Natural killer cell (primary cell): Measurements from ENCODE around the gene PLA2G6. TPM values are rescaled to one million over a fixed set of nuclear protein-coding genes. Genes with fewer than 3 reads are reported as not detected.
A peak's percentile ranks its signal among the peaks of the same experiment; 100 is the strongest.

Experiments
- ATAC-seq, 3 donors: fragments of 150-1000 bp in 2 of 3; fragments of 200-7000 bp in 1 of 3; cut with Tn5 transposase; 1 replicate in 1 of 3; 2 replicates in 2 of 3; pipeline ENCODE4 v1.10.0; 2021; ENCODE audit warnings: mild to moderate bottlenecking in 2 of 3, moderate library complexity in 2 of 3
- DNase-seq, 2 donors: peaks; one replicate each; pipeline versions ENCODE4 v3.0.0 to v3.0.0-alpha.2; 2013 to 2021; ENCODE audit warnings: mixed read lengths in 1 of 2
- H3K27ac ChIP-seq: one replicate; pipeline ENCODE4 v1.5.1; 2013; ENCODE audit warnings: mild to moderate bottlenecking, low read length
- H3K27me3 ChIP-seq: one replicate; pipeline ENCODE4 v1.6.1; 2013; ENCODE audit warnings: low read length; ENCODE audit not compliant: control insufficient read depth, insufficient read depth
- H3K36me3 ChIP-seq: one replicate; pipeline ENCODE4 v1.6.1; 2013; ENCODE audit warnings: low read length; ENCODE audit not compliant: control insufficient read depth, insufficient read depth
- H3K4me1 ChIP-seq: one replicate; pipeline ENCODE4 v1.6.1; 2013; ENCODE audit warnings: low read length; ENCODE audit not compliant: control insufficient read depth, insufficient read depth
- H3K4me3 ChIP-seq: one replicate; pipeline ENCODE4 v1.5.1; 2013; ENCODE audit warnings: low read length
- H3K9me3 ChIP-seq: one replicate; pipeline ENCODE4 v1.6.1; 2013; ENCODE audit warnings: low read length; ENCODE audit not compliant: control insufficient read depth, insufficient read depth
- H3K27ac Mint-ChIP-seq, 2 donors: one replicate each; pipeline ENCODE4 v1.8.0; 2022; ENCODE audit warnings: mild to moderate bottlenecking in 2 of 2, mixed read lengths in 2 of 2, moderate library complexity in 1 of 2
- H3K27me3 Mint-ChIP-seq, 2 donors: one replicate each; pipeline ENCODE4 v1.8.0; 2022; ENCODE audit warnings: low read depth in 2 of 2, mixed read lengths in 2 of 2
- H3K36me3 Mint-ChIP-seq: one replicate; pipeline ENCODE4 v1.8.0; 2022; ENCODE audit warnings: mixed read lengths
- H3K4me1 Mint-ChIP-seq, 2 donors: one replicate each; pipeline ENCODE4 v1.8.0; 2022; ENCODE audit warnings: mixed read lengths in 2 of 2
- H3K4me3 Mint-ChIP-seq: one replicate; pipeline ENCODE4 v1.8.0; 2022; ENCODE audit warnings: mild to moderate bottlenecking, moderate library complexity, mixed read lengths
- H3K9me3 Mint-ChIP-seq, 2 donors: one replicate each; pipeline ENCODE4 v1.8.0; 2022; ENCODE audit warnings: mixed read lengths in 2 of 2
- CTCF ChIP-seq: fragments of 200-600 bp; IDR thresholded peaks from one replicate; pipeline ENCODE4 v1.8.0; 2022; ENCODE audit warnings: antibody characterized with exemption
- WGBS: methylation state at CpG from one replicate; pipeline ENCODE4 v1.1.7; 2013; ENCODE audit warnings: missing lambda C conversion rate; ENCODE audit not compliant: insufficient coverage; 5-methylcytosine and 5-hydroxymethylcytosine counted together
- intact Hi-C: fragments of 100-400 bp; cut with micrococcal nuclease; formaldehyde crosslinking; loops from one replicate; pipeline ENCODE4 v1.14.2; 2022
- total RNA-seq, 4 donors: library from RNA; stranded (reverse); fragments of 120-200 nt in 1 of 4; gene quantifications; one replicate each; pipeline versions ENCODE4 v1.2.3 to v1.2.4, GENCODE V29; 2013 to 2022

The PLA2G6 gene
- total RNA-seq, 3 donors from 2014 or later (not counting 1 experiment from before 2014, with no cell fraction given), result 137 to 167 (median 145) TPM

GRCh38 chr22:38203090-38203810 lies 21.6 kb upstream of the PLA2G6 start:
- Histone ChIP-seq H3K9me3 (no peaks in the 10 kb centered on the region), H3K36me3 (peaks cover under 1% of the 10 kb centered on the region), H3K4me3 (peak overlapping the region; percentile 57), H3K27ac (peak overlapping the region; percentile 99), H3K27me3 (no peaks in the 10 kb centered on the region), H3K4me1 (peaks cover 60% of the 10 kb centered on the region)
- ATAC-seq (peak in 1 of 3 donors; percentile 3), DNase-seq (peak in 1 of 2 donors; percentile 63)
- Mint-ChIP-seq H3K36me3 (no peaks in the 10 kb centered on the region), H3K27ac (peak overlapping the region; percentile 90 to 96), H3K9me3 (no peaks in the 10 kb centered on the region), H3K4me3 (peak overlapping the region; percentile 86), H3K4me1 (peaks cover 38 to 67% of the 10 kb centered on the region in 2 donors), H3K27me3 (no peaks in the 10 kb centered on the region)
- intact Hi-C loops, result loop anchor here (2.0 to 10.0 kb wide), 2 partner anchors 60 to 112 kb away; partner anchors contain the start of gene CSNK1E
- TF ChIP-seq CTCF, result no peak
- under 1% methylated on average over 13 of the region's 19 CpGs for WGBS

GRCh38 chr22:38202437-38203089 lies 20.9 kb upstream of the PLA2G6 start:
- Mint-ChIP-seq H3K36me3 (no peaks in the 10 kb centered on the region), H3K27ac (peak overlapping the region; percentile 90 to 96), H3K9me3 (no peaks in the 10 kb centered on the region), H3K4me3 (peak overlapping the region; percentile 86), H3K27me3 (no peaks in the 10 kb centered on the region), H3K4me1 (peaks cover 38 to 65% of the 10 kb centered on the region in 2 donors)
- H3K36me3 ChIP-seq, result no peaks in the 10 kb centered on the region
- under 1% methylated on average over 74 of the region's 74 CpGs for WGBS
- peaks cover 53% of the 10 kb centered on the region for H3K4me1 ChIP-seq
- no peaks in the 10 kb centered on the region for H3K9me3 ChIP-seq
- H3K27ac ChIP-seq, result peak overlapping the region; percentile 99
- intact Hi-C loops, result loop anchor here (2.0 to 10.0 kb wide), 2 partner anchors 60 to 112 kb away; partner anchors contain the start of gene CSNK1E
- DNase-seq, result peak; percentile 58 to 78
- no peak for TF ChIP-seq CTCF
- no peaks in the 10 kb centered on the region for H3K27me3 ChIP-seq
- peak; percentile 20 to 35 (median 22) for ATAC-seq
- peak overlapping the region; percentile 57 for H3K4me3 ChIP-seq

- H3K36me3 Mint-ChIP-seq, result no peaks in the 10 kb centered on the region
- no peak for TF ChIP-seq CTCF
- ATAC-seq, result peak; percentile 74 to 88 (median 76)
- H3K4me1 Mint-ChIP-seq, result peaks cover 38 to 65% of the 10 kb centered on the region in 2 donors
- peak within 1 kb of the TSS; percentile 86 for H3K4me3 Mint-ChIP-seq
- Histone ChIP-seq H3K36me3 (no peaks in the 10 kb centered on the region), H3K27me3 (no peaks in the 10 kb centered on the region), H3K4me3 (peak within 1 kb of the TSS; percentile 57), H3K4me1 (peaks cover 53% of the 10 kb centered on the region), H3K27ac (peak within 1 kb of the TSS; percentile 99), H3K9me3 (no peaks in the 10 kb centered on the region)
- no peaks in the 10 kb centered on the region for H3K27me3 Mint-ChIP-seq
- H3K9me3 Mint-ChIP-seq, result no peaks in the 10 kb centered on the region
- peak within 1 kb of the TSS; percentile 90 to 96 for H3K27ac Mint-ChIP-seq
- peak; percentile 86 to 91 for DNase-seq
- under 1% methylated on average over 85 of the region's 85 CpGs for WGBS
- intact Hi-C loops, result loop anchor here (1.0 to 10.0 kb wide), 4 partner anchors 21 to 113 kb away; partner anchors contain the start of genes CSNK1E and PLA2G6
These were observed 20.2 kb upstream of the PLA2G6 start, which contains the start of gene MAFF for GRCh38 chr22:38201711-38202436. MAFF (plus strand) TSS chr22:38201994; CDS start chr22:38213854, 11,860 bp downstream.
